OCI-LY7 (cell line): Measurements from ENCODE around the gene IL1RN. TPM values are rescaled to one million over a fixed set of nuclear protein-coding genes. Genes with fewer than 3 reads are reported as not detected.

Source experiments
- BruUV-seq: library from RNA; stranded (reverse); fragments of 400-500 nt; replicated peaks from 2 replicates; lab custom pipeline; 2021; lab: Mats Ljungman, UMichigan
- CTCF ChIA-PET: fragments of 300-600 bp; sonication (Branson Sonifier 250); formaldehyde crosslinking; loops from one replicate; lab custom pipeline; 2022; ENCODE audit warnings: antibody characterized with exemption; ENCODE audit not compliant: unreplicated experiment; lab: Charles Lee
- POLR2A ChIA-PET: fragments of 300-600 bp; sonication (Branson Sonifier 250); formaldehyde crosslinking; loops from one replicate; lab custom pipeline; 2022; ENCODE audit warnings: antibody characterized with exemption; lab: Charles Lee
- DNase-seq: peaks from one replicate; pipeline ENCODE4 v3.0.0-alpha.2; 2015; ENCODE audit warnings: low spot score
- H2AFZ ChIP-seq: fragments of 200-600 bp; sonication (generic), shearing (Covaris generic); 2 replicates; pipeline ENCODE4 v1.6.1; 2014; ENCODE audit warnings: mild to moderate bottlenecking, antibody characterized with exemption, low read length, moderate library complexity
- H3K27ac ChIP-seq: fragments of 200-600 bp; sonication (generic); 2 replicates; pipeline ENCODE4 v1.5.1; 2014; ENCODE audit warnings: mixed run types, low read depth, mild to moderate bottlenecking, moderate library complexity, low read length, inconsistent platforms; ENCODE audit not compliant: poor library complexity, severe bottlenecking
- H3K36me3 ChIP-seq: fragments of 200-600 bp; sonication (generic); 2 replicates; pipeline ENCODE4 v1.6.1; 2014; ENCODE audit warnings: mild to moderate bottlenecking, antibody characterized with exemption, low read length, moderate library complexity, mixed read lengths; ENCODE audit not compliant: insufficient read depth
- H3K4me1 ChIP-seq: fragments of 200-600 bp; sonication (generic); 2 replicates; pipeline ENCODE4 v1.5.1; 2014; ENCODE audit warnings: mild to moderate bottlenecking, low read length; ENCODE audit not compliant: insufficient read depth, poor library complexity, severe bottlenecking
- H3K4me2 ChIP-seq: fragments of 200-600 bp; sonication (generic); 2 replicates; pipeline ENCODE4 v1.6.1; 2014; ENCODE audit warnings: mild to moderate bottlenecking, low read length
- H3K4me3 ChIP-seq: fragments of 200-600 bp; sonication (generic); 2 replicates; pipeline ENCODE4 v1.5.1; 2014; ENCODE audit warnings: mild to moderate bottlenecking, low read depth, low read length; ENCODE audit not compliant: poor library complexity, severe bottlenecking
- H3K79me2 ChIP-seq: fragments of 200-600 bp; sonication (generic); 2 replicates; pipeline ENCODE4 v1.6.1; 2016; ENCODE audit warnings: low read depth, mild to moderate bottlenecking, low read length, moderate library complexity, mixed read lengths; ENCODE audit not compliant: insufficient read depth
- H3K9me2 ChIP-seq: fragments of 200-600 bp; sonication (generic); 2 replicates; pipeline ENCODE4 v1.6.1; 2016; ENCODE audit warnings: mild to moderate bottlenecking, low read length, mixed read lengths; ENCODE audit not compliant: insufficient read depth
- H3K9me3 ChIP-seq: fragments of 200-600 bp; sonication (generic); 2 replicates; pipeline ENCODE4 v1.6.1; 2014; ENCODE audit warnings: mild to moderate bottlenecking, mixed run types, low read length, mixed read lengths
- H4K20me1 ChIP-seq: fragments of 200-600 bp; sonication (generic); 2 replicates; pipeline ENCODE4 v1.6.1; 2014; ENCODE audit warnings: mild to moderate bottlenecking, antibody characterized with exemption, low read length, moderate library complexity, mixed read lengths; ENCODE audit not compliant: insufficient read depth
- EZH2phosphoT487 ChIP-seq: fragments of 200-600 bp; sonication (generic); IDR thresholded peaks from 2 replicates; pipeline ENCODE4 v1.6.1; 2018; ENCODE audit warnings: low read depth, borderline replicate concordance, mild to moderate bottlenecking, mixed run types, antibody characterized with exemption, low read length, moderate library complexity, mixed read lengths
- intact Hi-C: fragments of 100-400 bp; cut with micrococcal nuclease; formaldehyde crosslinking; loops from one replicate; pipeline ENCODE4 v1.10.0; 2022; ENCODE audit not compliant: unreplicated experiment
- total RNA-seq, 2 experiments: library from RNA; depleted of rRNA in 1 of 2; stranded (reverse); fragments of >200 nt in 1 of 2; shearing (Covaris generic) in 1 of 2; gene quantifications; 2 replicates each; pipeline ENCODE4 v1.2.3, GENCODE V29; 2014 to 2022
- TF ChIP-seq, protein P1 (sequence below): fragments of 200-600 bp; sonication (generic); conservative IDR thresholded peaks from 2 replicates; pipeline ENCODE4 v1.5.1; 2014; ENCODE audit warnings: mild to moderate bottlenecking, antibody characterized with exemption, low read length, moderate library complexity, mixed read lengths

Gene IL1RN
- total RNA-seq, 2 experiments from 2014 or later: not detected

- BruUV-seq: no TSS peak
- ChIA-PET POLR2A (no interaction called here), CTCF (no interaction called here)
- H3K27ac ChIP-seq: no peak overlapping the region
- H3K4me3 ChIP-seq: no peak overlapping the region
- H4K20me1 ChIP-seq: no peaks in the 10 kb centered on the region
- DNase-seq: no peak
- no peaks in the 10 kb centered on the region for H3K4me1 ChIP-seq
- TF ChIP-seq, protein P1, sequence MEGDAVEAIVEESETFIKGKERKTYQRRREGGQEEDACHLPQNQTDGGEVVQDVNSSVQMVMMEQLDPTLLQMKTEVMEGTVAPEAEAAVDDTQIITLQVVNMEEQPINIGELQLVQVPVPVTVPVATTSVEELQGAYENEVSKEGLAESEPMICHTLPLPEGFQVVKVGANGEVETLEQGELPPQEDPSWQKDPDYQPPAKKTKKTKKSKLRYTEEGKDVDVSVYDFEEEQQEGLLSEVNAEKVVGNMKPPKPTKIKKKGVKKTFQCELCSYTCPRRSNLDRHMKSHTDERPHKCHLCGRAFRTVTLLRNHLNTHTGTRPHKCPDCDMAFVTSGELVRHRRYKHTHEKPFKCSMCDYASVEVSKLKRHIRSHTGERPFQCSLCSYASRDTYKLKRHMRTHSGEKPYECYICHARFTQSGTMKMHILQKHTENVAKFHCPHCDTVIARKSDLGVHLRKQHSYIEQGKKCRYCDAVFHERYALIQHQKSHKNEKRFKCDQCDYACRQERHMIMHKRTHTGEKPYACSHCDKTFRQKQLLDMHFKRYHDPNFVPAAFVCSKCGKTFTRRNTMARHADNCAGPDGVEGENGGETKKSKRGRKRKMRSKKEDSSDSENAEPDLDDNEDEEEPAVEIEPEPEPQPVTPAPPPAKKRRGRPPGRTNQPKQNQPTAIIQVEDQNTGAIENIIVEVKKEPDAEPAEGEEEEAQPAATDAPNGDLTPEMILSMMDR: no peak
- TF ChIP-seq EZH2phosphoT487: no peak
- no peak overlapping the region for H2AFZ ChIP-seq
- no peaks in the 10 kb centered on the region for H3K9me2 ChIP-seq
- intact Hi-C loops: no loop called here
- H3K79me2 ChIP-seq: no peaks in the 10 kb centered on the region
- H3K4me2 ChIP-seq: no peak overlapping the region
- no peaks in the 10 kb centered on the region for H3K9me3 ChIP-seq
- no peaks in the 10 kb centered on the region for H3K36me3 ChIP-seq
Observed at GRCh38 chr2:113078350-113078839, 49.0 kb upstream of the IL1RN start.

DNA sequence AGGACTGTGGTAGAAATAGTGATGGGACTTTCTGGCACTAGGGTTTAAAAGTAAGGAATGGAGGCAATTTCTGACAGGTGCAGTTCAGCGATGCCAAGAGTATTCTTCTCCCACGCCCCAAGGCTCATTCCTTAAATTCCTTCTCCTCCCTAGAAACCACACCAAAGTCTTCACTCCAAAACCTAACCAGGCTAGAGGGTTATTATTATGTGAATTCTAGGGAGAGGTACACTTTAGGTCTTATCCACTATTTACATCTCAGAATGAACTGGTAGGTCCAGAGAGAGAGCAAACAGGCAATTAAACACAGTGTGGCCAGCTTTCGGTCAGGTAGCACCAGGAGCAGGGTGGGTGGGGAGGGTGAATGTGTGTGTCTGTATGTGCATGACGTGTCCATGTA lies 48.3 kb upstream of the IL1RN start:
- Histone ChIP-seq H4K20me1 (no peaks in the 10 kb centered on the region), H3K4me2 (no peak overlapping the region), H3K9me3 (no peaks in the 10 kb centered on the region), H3K4me1 (no peaks in the 10 kb centered on the region), H3K4me3 (no peak overlapping the region), H3K79me2 (no peaks in the 10 kb centered on the region), H3K9me2 (no peaks in the 10 kb centered on the region), H3K27ac (no peak overlapping the region), H3K36me3 (no peaks in the 10 kb centered on the region), H2AFZ (no peak overlapping the region)
- ChIA-PET CTCF (no interaction called here), POLR2A (interaction anchor here (0.6 kb wide), 1 partner anchor 147 kb away, joined by 5 read pairs; no protein-coding TSS in a partner anchor)
- TF ChIP-seq, protein P1: no peak
- no peak for TF ChIP-seq EZH2phosphoT487
- no peak for DNase-seq
- intact Hi-C loops: no loop called here
- BruUV-seq: no TSS peak

DNA sequence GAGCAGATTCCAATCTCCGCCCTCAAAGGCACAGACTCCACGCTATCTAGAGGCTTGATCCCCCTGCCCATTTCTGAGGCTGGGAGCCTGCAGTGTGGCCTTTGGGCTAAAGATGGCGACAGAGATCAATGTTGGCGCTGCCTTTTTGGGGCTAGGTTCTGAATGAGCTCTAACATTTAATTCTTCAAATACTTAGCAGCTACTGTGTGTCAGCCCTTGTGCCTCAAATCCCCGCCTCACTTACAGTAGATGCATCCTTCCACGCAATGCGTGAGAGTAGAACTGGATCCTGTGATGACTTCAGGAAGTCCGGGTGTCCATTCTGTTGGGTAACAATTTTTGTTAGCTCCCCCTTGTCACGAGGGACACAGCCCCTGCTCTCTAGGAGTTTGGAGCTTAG lies 47.3 kb upstream of the IL1RN start:
- no peaks in the 10 kb centered on the region for H3K4me1 ChIP-seq
- POLR2A ChIA-PET: interaction anchor here (0.6 to 1.0 kb wide), 2 partner anchors 18 to 1171 kb away, joined by 3 read pairs; no protein-coding TSS in a partner anchor
- no peak overlapping the region for H3K4me3 ChIP-seq
- BruUV-seq: no TSS peak
- no peak overlapping the region for H3K4me2 ChIP-seq
- DNase-seq: peak; percentile 26
- TF ChIP-seq, protein P1: peak; percentile 85
- no peak for TF ChIP-seq EZH2phosphoT487
- H3K9me2 ChIP-seq: no peaks in the 10 kb centered on the region
- no peaks in the 10 kb centered on the region for H3K9me3 ChIP-seq
- CTCF ChIA-PET: interaction anchor here (1.0 kb wide), 1 partner anchor 58 kb away, joined by 5 read pairs; no protein-coding TSS in a partner anchor
- no peak overlapping the region for H2AFZ ChIP-seq
- no peaks in the 10 kb centered on the region for H3K36me3 ChIP-seq
- H4K20me1 ChIP-seq: no peaks in the 10 kb centered on the region
- no peak overlapping the region for H3K27ac ChIP-seq
- intact Hi-C loops: no loop called here
- H3K79me2 ChIP-seq: no peaks in the 10 kb centered on the region
